Endodermal cell (in vitro differentiated cells): Measurements from ENCODE around the gene DEFB121. TPM values are rescaled to one million over a fixed set of nuclear protein-coding genes. Genes with fewer than 3 reads are reported as not detected.

Experiments used
- DNase-seq: peaks from one replicate; pipeline ENCODE4 v3.0.0-alpha.2; 2017
- H3K27ac ChIP-seq: 2 replicates; pipeline ENCODE4 v1.5.1; 2013; ENCODE audit warnings: mild to moderate bottlenecking, low read depth, low read length, moderate library complexity
- H3K27me3 ChIP-seq: 2 replicates; pipeline ENCODE4 v1.6.1; 2013; ENCODE audit warnings: mild to moderate bottlenecking, low read length, moderate library complexity; ENCODE audit not compliant: insufficient read depth, control insufficient read depth, poor library complexity, severe bottlenecking
- H3K36me3 ChIP-seq: 2 replicates; pipeline ENCODE4 v1.7.0; 2013; ENCODE audit warnings: mild to moderate bottlenecking, low read length, moderate library complexity; ENCODE audit not compliant: control insufficient read depth, insufficient read depth
- H3K4me1 ChIP-seq: one replicate; pipeline ENCODE4 v1.7.0; 2013; ENCODE audit warnings: low read length; ENCODE audit not compliant: control insufficient read depth, insufficient read depth
- H3K4me3 ChIP-seq: 2 replicates; pipeline ENCODE4 v1.5.1; 2013; ENCODE audit warnings: mild to moderate bottlenecking, low read length, moderate library complexity
- H3K9ac ChIP-seq: 2 replicates; pipeline ENCODE4 v1.6.1; 2013; ENCODE audit warnings: mild to moderate bottlenecking, low read length, moderate library complexity; ENCODE audit not compliant: poor library complexity, severe bottlenecking; ENCODE audit errors: extremely low read depth
- H3K9me3 ChIP-seq: 2 replicates; pipeline ENCODE4 v1.6.1; 2013; ENCODE audit warnings: mild to moderate bottlenecking, low read length, moderate library complexity; ENCODE audit not compliant: control insufficient read depth
- H3K27ac Mint-ChIP-seq: 2 replicates; pipeline ENCODE4 v1.8.0; 2020; ENCODE audit warnings: mixed read lengths
- H3K27me3 Mint-ChIP-seq: 2 replicates; pipeline ENCODE4 v1.8.0; 2021; ENCODE audit warnings: mild to moderate bottlenecking, mixed read lengths; ENCODE audit not compliant: insufficient read depth
- H3K36me3 Mint-ChIP-seq: 2 replicates; pipeline ENCODE4 v1.8.0; 2020; ENCODE audit warnings: low read depth, mixed read lengths
- H3K4me1 Mint-ChIP-seq: 2 replicates; pipeline ENCODE4 v1.8.0; 2020; ENCODE audit warnings: mixed read lengths
- H3K4me3 Mint-ChIP-seq: 2 replicates; pipeline ENCODE4 v1.8.0; 2020; ENCODE audit warnings: mild to moderate bottlenecking, moderate library complexity, mixed read lengths
- H3K9me3 Mint-ChIP-seq: 2 replicates; pipeline ENCODE4 v1.8.0; 2020; ENCODE audit warnings: mild to moderate bottlenecking, mixed read lengths
- CTCF ChIP-seq: fragments of 200-600 bp; sonication (generic); conservative IDR thresholded peaks from 2 replicates; pipeline ENCODE4 v1.5.0; 2021; ENCODE audit warnings: antibody characterized with exemption, mild to moderate bottlenecking
- WGBS, 2 experiments: methylation state at CpG; one replicate each; pipeline versions ENCODE4 v1.1.5 to v1.1.7; 2013; ENCODE audit warnings: missing lambda C conversion rate in 2 of 2, mixed read lengths in 1 of 2; ENCODE audit not compliant: insufficient coverage in 1 of 2, insufficient read length in 1 of 2; 5-methylcytosine and 5-hydroxymethylcytosine counted together
- total RNA-seq, 2 donors: library from RNA; stranded (reverse); fragmentation: NEBNext Ultra II Directional in 1 of 2; extraction: Animal tissue kit (Norgen Biotek cat#: 25700) in 1 of 2; gene quantifications; 2 replicates in 1 of 2; 3 replicates in 1 of 2; pipeline ENCODE4 v1.2.1, GENCODE V29; 2021

The DEFB121 gene
- total RNA-seq, 2 donors from 2014 or later, result not detected

GRCh38 chr20:31392836-31393235 lies 13.2 kb downstream of the DEFB121 start:
- no peak overlapping the region for H3K4me3 Mint-ChIP-seq
- H3K4me1 Mint-ChIP-seq, result no peaks in the 10 kb centered on the region
- no peak overlapping the region for H3K27ac Mint-ChIP-seq
- H3K27ac ChIP-seq, result no peak overlapping the region
- no peak for TF ChIP-seq CTCF
- H3K9me3 ChIP-seq, result peaks cover 61% of the 10 kb centered on the region
- no peaks in the 10 kb centered on the region for H3K4me1 ChIP-seq
- WGBS, 2 experiments, result 38 to 53% methylated on average over 1 to 2 of the region's 2 CpGs
- peaks cover 91% of the 10 kb centered on the region for H3K9me3 Mint-ChIP-seq
- H3K27me3 Mint-ChIP-seq, result no peaks in the 10 kb centered on the region
- peaks cover 4% of the 10 kb centered on the region for H3K36me3 Mint-ChIP-seq
- no peak for DNase-seq
- H3K27me3 ChIP-seq, result no peaks in the 10 kb centered on the region
- H3K4me3 ChIP-seq, result no peak overlapping the region
- no peak overlapping the region for H3K9ac ChIP-seq
- no peaks in the 10 kb centered on the region for H3K36me3 ChIP-seq

GRCh38 chr20:31390490-31390889 lies 15.5 kb downstream of the DEFB121 start, which contains the start of gene DEFB119:
DEFB119 (minus strand) TSS chr20:31390590; CDS start chr20:31390483, 107 bp downstream.
- Histone ChIP-seq H3K4me3 (no peak within 1 kb of the TSS), H3K4me1 (no peaks in the 10 kb centered on the region), H3K9ac (no peak within 1 kb of the TSS), H3K27me3 (no peaks in the 10 kb centered on the region), H3K9me3 (peaks cover 68% of the 10 kb centered on the region), H3K36me3 (no peaks in the 10 kb centered on the region), H3K27ac (no peak within 1 kb of the TSS)
- 50 to 59% methylated on average over 1 of the region's 1 CpG for WGBS, 2 experiments
- Mint-ChIP-seq H3K36me3 (no peaks in the 10 kb centered on the region), H3K27ac (no peak within 1 kb of the TSS), H3K4me1 (no peaks in the 10 kb centered on the region), H3K9me3 (peaks cover 88% of the 10 kb centered on the region), H3K4me3 (no peak within 1 kb of the TSS), H3K27me3 (no peaks in the 10 kb centered on the region)
- no peak for TF ChIP-seq CTCF
- DNase-seq, result no peak

GRCh38 chr20:31374346-31374745 lies 31.7 kb downstream of the DEFB121 start:
- Mint-ChIP-seq H3K4me3 (no peak overlapping the region), H3K36me3 (no peaks in the 10 kb centered on the region), H3K4me1 (no peaks in the 10 kb centered on the region), H3K27ac (no peak overlapping the region), H3K9me3 (peaks cover 95% of the 10 kb centered on the region), H3K27me3 (no peaks in the 10 kb centered on the region)
- Histone ChIP-seq H3K4me3 (no peak overlapping the region), H3K4me1 (no peaks in the 10 kb centered on the region), H3K27me3 (no peaks in the 10 kb centered on the region), H3K9ac (no peak overlapping the region), H3K9me3 (peaks cover 88% of the 10 kb centered on the region), H3K27ac (no peak overlapping the region), H3K36me3 (no peaks in the 10 kb centered on the region)
- DNase-seq, result no peak
- no peak for TF ChIP-seq CTCF
- 70% methylated on average over 2 of the region's 2 CpGs; no CpG with 5 or more reads in 1 of the 2 experiments for WGBS, 2 experiments
